ENCODE data around the gene SLC25A22. TPM values are rescaled to one million over a fixed set of nuclear protein-coding genes. Genes with fewer than 3 reads are reported as not detected.

Gene SLC25A22
- total and polyA plus RNA-seq, 10 of the 15 experiments (the other 5 are each of a cell fraction or from before 2014, with no cell fraction given): 0.27 to 27.0 (median 8.2) TPM

GRCh38 chr11:792873-793272 is 5.2 kb downstream of the SLC25A22 start:
- FAIRE-seq (no peak), DNase-seq (ENCODE audit: low read depth, low spot score) (no peak), ATAC-seq (no peak)
- H3K27me3 ChIP-seq (replicated peaks in 1 of 2; ENCODE audit: control insufficient read depth in 2 of 2, insufficient read depth in 2 of 2, low read length in 1 of 2): no peaks in the 10 kb centered on the region
- H3K9ac ChIP-seq (ENCODE audit: control insufficient read depth, insufficient read depth, low read length): no peak overlapping the region
- intact Hi-C loops (cut with micrococcal nuclease; ENCODE audit: unreplicated experiment) (no loop called here), in situ Hi-C loops (cut with MboI) (no loop called here)
- RAD21 ChIA-PET (ENCODE audit: unreplicated experiment): no interaction called here
- no peaks in the 10 kb centered on the region for H4K20me1 ChIP-seq (ENCODE audit: control insufficient read depth, insufficient read depth)
- peaks cover 30% of the 10 kb centered on the region for H3K79me2 ChIP-seq (ENCODE audit: control insufficient read depth, insufficient read depth, low read length)
- WGBS (ENCODE audit: insufficient coverage, insufficient replicate concordance, low lambda C conversion rate, missing lambda C conversion rate): 83% methylated on average over 12 of the region's 13 CpGs
- CTCF ChIA-PET: no interaction called here
- H3K4me2 ChIP-seq (ENCODE audit: control insufficient read depth, insufficient read depth): no peak overlapping the region
- no peak overlapping the region for H2AFZ ChIP-seq (ENCODE audit: control insufficient read depth, low read depth, low read length)
- POLR2A ChIA-PET: no interaction called here
- SMC1A ChIA-PET (ENCODE audit: uncharacterized antibody, unreplicated experiment): no interaction called here
- H3K4me3 ChIP-seq: no peak overlapping the region
- BruUV-seq (replicated peaks): no TSS peak
- H3K36me3 ChIP-seq (ENCODE audit: control insufficient read depth in 2 of 2, insufficient read depth in 2 of 2, low read length in 1 of 2): peaks cover 0 to 9% of the 10 kb centered on the region in 2 experiments; a peak in 2 of 4 replicates
- no peaks in the 10 kb centered on the region for H3K9me3 ChIP-seq (replicated peaks; ENCODE audit: control insufficient read depth, insufficient read depth, low read length)
- no peak overlapping the region for H3K27ac ChIP-seq (ENCODE audit: control insufficient read depth, insufficient read depth)
- peaks cover 22% of the 10 kb centered on the region for H3K4me1 ChIP-seq (ENCODE audit: control insufficient read depth, insufficient read depth, low read length)
- TF ChIP-seq JUNB (IDR thresholded peaks at IDR 0.05): no peak
- no peak for TF ChIP-seq RAD51 (IDR thresholded peaks at IDR 0.05)
- TF ChIP-seq, protein P1, sequence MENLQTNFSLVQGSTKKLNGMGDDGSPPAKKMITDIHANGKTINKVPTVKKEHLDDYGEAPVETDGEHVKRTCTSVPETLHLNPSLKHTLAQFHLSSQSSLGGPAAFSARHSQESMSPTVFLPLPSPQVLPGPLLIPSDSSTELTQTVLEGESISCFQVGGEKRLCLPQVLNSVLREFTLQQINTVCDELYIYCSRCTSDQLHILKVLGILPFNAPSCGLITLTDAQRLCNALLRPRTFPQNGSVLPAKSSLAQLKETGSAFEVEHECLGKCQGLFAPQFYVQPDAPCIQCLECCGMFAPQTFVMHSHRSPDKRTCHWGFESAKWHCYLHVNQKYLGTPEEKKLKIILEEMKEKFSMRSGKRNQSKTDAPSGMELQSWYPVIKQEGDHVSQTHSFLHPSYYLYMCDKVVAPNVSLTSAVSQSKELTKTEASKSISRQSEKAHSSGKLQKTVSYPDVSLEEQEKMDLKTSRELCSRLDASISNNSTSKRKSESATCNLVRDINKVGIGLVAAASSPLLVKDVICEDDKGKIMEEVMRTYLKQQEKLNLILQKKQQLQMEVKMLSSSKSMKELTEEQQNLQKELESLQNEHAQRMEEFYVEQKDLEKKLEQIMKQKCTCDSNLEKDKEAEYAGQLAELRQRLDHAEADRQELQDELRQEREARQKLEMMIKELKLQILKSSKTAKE (IDR thresholded peaks at IDR 0.05; ENCODE audit: low read depth, poor library complexity, severe bottlenecking): no peak
- TF ChIP-seq MTA2 (IDR thresholded peaks at IDR 0.05; ENCODE audit: low read depth): no peak
- no peak for TF ChIP-seq NFIC (IDR thresholded peaks at IDR 0.05; ENCODE audit: low read depth, low read length)
- TF ChIP-seq BHLHE40 (IDR thresholded peaks at IDR 0.05; ENCODE audit: borderline replicate concordance in 1 of 2, low read depth in 2 of 2, low read length in 1 of 2): no peak
- no peak for TF ChIP-seq USF2 (IDR thresholded peaks at IDR 0.05; ENCODE audit: borderline replicate concordance, low read depth, low read length)
- TF ChIP-seq, protein P2, sequence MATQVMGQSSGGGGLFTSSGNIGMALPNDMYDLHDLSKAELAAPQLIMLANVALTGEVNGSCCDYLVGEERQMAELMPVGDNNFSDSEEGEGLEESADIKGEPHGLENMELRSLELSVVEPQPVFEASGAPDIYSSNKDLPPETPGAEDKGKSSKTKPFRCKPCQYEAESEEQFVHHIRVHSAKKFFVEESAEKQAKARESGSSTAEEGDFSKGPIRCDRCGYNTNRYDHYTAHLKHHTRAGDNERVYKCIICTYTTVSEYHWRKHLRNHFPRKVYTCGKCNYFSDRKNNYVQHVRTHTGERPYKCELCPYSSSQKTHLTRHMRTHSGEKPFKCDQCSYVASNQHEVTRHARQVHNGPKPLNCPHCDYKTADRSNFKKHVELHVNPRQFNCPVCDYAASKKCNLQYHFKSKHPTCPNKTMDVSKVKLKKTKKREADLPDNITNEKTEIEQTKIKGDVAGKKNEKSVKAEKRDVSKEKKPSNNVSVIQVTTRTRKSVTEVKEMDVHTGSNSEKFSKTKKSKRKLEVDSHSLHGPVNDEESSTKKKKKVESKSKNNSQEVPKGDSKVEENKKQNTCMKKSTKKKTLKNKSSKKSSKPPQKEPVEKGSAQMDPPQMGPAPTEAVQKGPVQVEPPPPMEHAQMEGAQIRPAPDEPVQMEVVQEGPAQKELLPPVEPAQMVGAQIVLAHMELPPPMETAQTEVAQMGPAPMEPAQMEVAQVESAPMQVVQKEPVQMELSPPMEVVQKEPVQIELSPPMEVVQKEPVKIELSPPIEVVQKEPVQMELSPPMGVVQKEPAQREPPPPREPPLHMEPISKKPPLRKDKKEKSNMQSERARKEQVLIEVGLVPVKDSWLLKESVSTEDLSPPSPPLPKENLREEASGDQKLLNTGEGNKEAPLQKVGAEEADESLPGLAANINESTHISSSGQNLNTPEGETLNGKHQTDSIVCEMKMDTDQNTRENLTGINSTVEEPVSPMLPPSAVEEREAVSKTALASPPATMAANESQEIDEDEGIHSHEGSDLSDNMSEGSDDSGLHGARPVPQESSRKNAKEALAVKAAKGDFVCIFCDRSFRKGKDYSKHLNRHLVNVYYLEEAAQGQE (IDR thresholded peaks at IDR 0.05; ENCODE audit: low read depth, low read length): no peak
- no peak for TF ChIP-seq ZBED1 (IDR thresholded peaks at IDR 0.05; ENCODE audit: borderline replicate concordance)
- TF ChIP-seq MAX (IDR thresholded peaks at IDR 0.05; ENCODE audit: low read depth, low read length): no peak
- TF ChIP-seq HCFC1 (IDR thresholded peaks at IDR 0.05; ENCODE audit: low read length): no peak
